Vagina (tissue), 2 donors: ENCODE measurements around the gene HAAO.

Experiments used
- CTCF ChIP-seq, 3 experiments: fragments of 450-650 bp in 2 of 3; fragments of 200-600 bp in 1 of 3; sonication (generic) in 1 of 3; IDR thresholded peaks; one replicate each; pipeline ENCODE4 v1.5.1; 2017 to 2019; ENCODE audit warnings: antibody characterized with exemption in 3 of 3, mild to moderate bottlenecking in 2 of 3, moderate library complexity in 2 of 3
- POLR2A ChIP-seq, 2 donors: fragments of 450-650 bp; IDR thresholded peaks; one replicate each; pipeline ENCODE4 v1.6.1; 2017; ENCODE audit warnings: antibody characterized with exemption in 2 of 2, mild to moderate bottlenecking in 2 of 2, moderate library complexity in 2 of 2

DNA sequence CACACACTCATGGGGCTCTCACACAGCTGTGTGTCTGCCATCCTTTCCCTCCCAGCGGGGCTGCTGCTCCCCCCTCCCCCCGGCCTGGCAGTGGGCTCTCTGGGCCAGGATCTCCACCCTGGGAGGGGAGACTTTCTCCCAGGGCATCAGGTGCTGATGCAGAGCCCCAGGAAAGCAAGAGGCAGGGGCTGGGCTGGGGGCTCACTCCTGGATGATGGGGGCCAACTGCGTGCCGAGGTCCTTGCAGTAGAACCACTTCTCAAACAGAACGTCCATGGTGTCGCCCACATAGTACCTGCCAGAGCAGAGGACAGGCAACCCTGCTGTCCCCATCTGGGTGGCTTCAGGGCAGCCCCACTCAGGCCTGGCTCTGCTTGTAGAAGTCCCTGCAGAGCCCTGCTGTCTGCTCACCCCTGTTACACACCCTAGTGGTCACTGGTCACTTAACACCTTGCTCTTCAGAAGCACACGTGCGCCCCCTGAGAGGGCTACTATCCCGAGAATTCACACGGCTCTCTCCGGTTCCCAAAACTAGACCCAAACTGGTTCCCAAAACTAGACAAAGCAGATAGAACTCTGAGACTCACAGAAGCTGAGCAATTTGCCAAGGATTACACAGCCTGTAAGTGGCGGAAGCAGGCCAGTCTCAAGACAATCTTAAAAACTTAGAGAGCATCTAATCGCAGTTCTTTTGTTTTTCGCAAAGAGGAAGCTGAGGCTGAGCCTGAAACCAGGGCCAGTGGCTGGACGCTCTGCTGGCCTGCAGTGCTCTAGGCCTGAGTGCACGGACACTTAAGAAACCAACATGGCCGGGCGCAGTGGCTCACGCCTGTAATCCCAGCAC lies 21.9 kb downstream of the HAAO start:
- TF ChIP-seq CTCF (IDR thresholded peaks at IDR 0.05) (peak in 1 of 3 experiments; percentile 23), POLR2A (IDR thresholded peaks at IDR 0.05) (no peak)
